Fibroblast of peridontal ligament (primary cell): ENCODE data around the gene PHLPP1.
"Not testable (repeated sequence)": the region's sequence is repeated elsewhere in the genome, so short reads cannot be mapped to it uniquely, and the experiment has no call there.

Source experiments
- DNase-seq: peaks from one replicate; pipeline ENCODE4 v3.0.0-alpha.2; 2010; ENCODE audit errors: extremely low read depth

PHLPP1 gene

DNA sequence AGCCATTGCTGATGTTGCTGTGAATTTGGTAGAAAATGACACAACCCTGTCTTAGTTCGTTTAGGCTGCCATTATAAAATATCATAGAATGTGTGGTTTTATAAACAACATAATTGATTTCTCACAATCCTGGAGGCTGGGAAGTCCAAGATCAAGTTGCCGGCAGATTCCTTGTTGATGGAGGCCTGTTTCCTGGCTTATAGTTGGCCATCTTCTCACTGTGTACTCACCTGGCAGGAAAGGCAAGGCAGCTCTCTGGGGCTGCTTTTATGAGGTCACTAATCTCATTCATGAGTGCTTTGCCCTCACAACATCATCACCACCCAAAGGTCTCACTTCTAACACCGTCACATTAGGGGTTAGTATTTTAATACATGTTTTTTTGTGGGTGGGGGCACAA lies 58.4 kb downstream of the PHLPP1 start:
- no peak for DNase-seq

DNA sequence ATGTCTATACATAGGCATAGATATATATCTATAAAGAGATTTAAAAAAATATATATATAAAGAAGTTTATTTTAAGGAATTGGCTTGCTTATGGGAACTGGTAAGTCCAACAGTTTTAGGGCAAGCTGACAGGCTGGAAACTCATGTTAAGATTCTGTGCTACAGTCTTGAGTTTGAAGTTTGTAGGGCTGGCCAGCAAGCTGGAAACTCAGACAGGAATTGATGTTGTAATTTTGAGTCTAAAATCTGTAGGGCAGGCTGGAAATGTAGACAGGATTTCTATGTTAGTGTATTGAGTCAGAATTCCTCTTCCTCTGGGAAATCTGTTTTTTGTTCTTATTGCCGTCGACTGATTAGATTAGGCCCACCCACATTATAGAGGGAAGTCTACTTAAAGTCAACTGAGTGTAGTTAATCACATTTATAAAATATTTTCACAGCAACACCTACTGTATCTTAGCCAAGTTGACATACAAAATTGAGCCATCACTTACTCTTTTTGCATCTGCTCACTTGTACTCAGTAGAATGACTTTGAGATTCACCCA lies 60.8 kb downstream of the PHLPP1 start:
- no peak for DNase-seq

DNA sequence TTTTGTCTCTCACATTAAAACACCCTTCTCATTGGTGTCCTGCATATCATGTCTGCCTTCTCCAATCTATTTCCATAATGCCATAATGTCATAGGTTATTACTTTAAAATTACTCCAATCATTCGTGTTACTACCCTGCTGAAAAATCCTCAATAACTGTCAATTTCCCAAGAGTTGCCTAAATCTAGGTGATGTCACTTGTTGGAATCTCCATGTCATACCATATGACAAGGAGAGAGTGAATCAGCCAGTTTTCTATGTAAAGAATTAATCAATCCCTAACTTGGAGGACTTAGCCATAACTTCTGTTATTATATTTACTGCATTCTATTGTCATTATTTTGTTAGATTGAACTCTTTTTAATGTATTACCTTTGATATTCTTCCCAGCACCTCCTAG lies 62.5 kb downstream of the PHLPP1 start:
- DNase-seq = no peak

DNA sequence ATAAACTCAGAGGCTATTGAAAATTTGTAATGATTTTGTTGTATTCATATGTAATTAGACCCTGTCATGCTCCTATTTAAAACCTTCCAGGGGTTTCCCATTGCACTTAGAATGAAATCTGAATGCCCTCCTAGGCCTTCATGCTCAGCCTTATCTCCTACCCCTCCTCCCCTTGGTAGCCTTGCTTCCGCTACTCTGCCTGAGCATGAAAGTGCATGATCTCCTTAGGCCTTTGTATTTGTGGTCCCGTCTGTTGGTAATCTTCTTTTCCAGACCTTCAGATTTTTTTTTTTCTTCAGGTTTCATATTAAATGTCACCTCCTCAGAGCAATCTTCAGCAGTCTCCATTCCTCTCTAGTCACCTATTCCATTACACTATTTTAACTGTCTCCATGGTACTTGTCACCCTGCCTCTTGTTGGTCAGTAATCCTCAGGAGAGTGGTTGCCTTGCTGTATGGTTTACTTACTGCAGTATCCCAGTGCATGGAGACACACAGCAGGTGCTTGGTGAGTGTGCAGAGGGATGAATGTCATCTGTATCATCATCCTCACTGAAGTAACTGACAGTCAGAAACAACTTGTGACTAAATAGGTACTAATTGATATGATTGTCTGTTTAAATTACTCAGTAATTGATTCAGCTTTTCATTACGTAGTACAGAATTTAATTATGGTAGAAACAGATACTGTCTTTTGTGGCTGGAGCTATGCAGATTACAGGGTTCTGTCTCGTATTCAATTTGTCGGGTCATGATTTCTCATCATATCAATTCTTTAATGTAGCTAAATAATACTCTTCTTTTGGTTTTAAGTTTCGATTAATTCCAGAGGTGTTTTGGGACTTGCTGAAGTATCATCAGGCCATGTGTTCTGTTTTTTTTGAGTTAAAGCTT lies 63.9 kb downstream of the PHLPP1 start:
- DNase-seq = no peak

DNA sequence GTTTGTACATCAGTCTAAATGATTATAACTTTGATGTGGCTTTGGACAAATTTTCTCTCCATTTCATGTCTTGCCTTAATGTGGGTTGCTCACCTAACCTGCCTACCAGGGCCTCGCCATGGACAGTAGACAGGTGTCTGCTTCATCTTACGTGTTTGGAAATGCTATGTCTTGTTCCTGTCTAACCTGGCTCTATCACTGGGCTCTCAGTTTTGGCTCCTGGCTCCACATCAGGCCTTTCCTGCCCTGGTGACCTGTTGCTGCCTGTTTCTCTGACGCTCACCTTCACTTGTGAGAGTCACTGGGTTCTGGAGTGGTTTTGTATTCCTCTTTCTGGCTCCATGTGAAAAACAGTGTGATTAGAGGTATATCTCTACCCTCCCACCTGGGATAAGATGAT lies 65.9 kb downstream of the PHLPP1 start:
- DNase-seq = no peak

DNA sequence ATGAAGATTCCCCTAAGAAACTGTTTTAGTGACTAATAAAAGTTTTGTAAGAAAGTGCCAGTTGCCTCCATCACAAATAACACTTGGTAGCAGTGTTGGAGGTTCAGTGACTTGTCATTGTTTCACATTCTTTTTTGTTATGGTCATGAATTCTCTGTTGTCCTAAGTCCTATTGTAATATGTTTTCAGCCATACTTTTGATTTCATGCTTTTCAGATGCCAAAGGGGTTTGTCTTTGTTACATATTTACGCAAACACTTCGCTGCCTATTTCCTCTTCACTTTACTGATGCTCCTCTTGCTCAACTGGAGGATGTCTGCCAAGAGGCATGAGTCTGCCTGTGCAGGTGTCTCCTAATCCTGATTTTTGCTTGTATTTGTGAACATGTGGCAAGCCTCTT lies 66.6 kb downstream of the PHLPP1 start:
- DNase-seq = peak; percentile 66

DNA sequence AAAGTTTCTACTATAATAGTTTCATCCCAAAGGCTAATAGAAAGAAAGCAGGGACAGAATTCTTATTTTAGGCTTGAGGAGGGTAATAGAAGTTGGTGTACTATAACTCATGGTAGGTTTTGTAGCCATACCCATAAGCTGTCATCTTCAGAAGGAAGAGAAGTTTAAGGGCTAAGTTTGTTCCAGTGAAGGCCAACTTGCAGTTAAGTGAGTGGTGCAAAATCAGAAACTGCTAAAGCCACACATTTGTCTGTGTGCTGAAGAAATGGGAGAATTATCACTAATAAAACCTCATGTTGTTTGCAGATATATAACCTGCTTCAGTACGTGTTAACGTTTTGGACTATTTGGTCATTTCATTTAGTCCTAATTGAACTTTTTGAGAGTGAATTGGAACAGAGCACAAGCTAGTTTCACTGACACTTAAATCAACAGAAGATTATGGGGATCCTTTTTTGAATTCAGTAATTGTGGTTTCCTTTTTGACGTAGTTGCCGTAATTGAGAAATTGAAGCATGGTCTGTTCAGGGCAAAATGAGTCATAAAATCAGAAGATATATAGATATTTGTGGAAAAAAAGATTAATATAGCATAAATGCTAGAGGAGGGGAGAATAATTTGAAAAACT lies 69.1 kb downstream of the PHLPP1 start:
- DNase-seq = peak; percentile 78

DNA sequence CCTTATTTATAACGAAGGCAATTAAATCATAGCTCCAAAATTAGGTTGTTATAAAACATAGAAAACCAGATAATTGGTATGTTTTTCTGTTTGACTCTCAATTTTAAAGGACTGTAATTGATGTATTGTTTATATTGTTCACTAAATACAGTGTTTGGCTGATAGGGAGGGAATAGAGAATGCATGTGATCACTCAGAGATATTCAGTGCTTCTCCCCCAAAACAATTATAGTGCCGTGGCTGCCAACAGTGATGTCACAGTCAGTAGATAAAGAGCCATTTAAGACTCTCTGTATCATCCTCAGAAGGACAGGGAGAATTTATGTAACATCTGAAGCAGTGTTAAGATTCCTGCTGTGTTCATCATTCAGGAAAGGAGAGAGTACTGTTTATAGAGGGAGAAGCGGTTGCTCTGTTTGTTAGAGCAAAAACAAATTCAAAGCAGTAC lies 69.6 kb downstream of the PHLPP1 start:
- peak; percentile 63 for DNase-seq

DNA sequence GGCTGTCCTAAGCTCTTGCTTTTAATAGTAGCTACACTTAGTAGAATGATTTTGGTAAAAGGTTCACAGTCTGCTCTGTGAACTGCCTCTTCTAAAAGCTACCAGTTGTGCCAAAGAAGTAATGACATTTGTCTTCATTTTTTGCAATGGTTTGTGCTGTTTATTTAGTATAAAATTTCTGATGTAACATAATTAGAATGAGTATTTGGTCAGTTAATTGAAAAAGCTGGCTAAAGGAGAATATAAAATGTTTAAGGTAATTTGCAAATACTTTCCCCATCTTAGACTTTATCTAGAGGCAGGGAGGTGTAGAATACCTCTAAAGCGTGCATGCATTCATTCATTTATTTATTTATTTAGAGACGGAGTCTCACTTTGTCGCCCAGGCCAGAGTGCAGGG lies 71.3 kb downstream of the PHLPP1 start:
- DNase-seq = no peak

DNA sequence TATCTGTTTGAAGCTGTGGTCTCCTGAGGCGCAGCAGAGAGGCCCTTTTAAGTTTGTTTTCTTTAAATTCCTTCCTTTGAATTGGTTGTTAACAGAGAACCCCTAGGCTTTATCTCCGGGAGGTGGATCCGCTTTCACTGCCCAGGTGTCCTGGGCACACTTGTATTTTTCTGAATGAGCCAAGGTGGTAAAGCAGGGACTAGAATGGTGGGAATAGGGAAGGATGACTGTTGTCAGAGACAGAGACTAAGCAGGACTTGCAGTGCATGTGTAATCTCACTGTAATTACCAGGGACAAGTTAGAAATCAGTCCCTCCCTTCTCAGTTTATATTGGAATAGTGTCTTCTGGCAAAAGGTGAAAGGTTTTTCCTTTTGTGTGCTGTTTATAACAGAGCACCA lies 72.8 kb downstream of the PHLPP1 start:
- no peak for DNase-seq

DNA sequence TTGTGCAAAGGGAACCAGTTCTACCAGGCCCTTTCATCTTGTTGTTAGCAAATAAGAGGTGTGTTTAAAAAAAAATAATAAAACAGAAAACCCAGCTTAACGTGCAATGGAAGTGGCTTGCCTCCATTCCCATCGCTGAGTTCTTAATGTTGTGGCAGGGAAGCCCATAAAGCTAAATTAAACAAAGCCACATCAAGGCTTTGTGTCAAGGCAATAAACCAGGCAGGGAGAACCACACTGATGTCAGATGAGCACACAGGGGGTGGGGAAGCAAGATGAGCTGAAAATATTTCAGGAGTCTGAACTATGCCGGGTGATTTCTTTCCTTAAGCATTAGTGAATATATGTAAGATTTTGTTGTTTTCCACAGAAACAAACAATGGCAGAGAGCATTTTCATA lies 73.5 kb downstream of the PHLPP1 start:
- DNase-seq = no peak

DNA sequence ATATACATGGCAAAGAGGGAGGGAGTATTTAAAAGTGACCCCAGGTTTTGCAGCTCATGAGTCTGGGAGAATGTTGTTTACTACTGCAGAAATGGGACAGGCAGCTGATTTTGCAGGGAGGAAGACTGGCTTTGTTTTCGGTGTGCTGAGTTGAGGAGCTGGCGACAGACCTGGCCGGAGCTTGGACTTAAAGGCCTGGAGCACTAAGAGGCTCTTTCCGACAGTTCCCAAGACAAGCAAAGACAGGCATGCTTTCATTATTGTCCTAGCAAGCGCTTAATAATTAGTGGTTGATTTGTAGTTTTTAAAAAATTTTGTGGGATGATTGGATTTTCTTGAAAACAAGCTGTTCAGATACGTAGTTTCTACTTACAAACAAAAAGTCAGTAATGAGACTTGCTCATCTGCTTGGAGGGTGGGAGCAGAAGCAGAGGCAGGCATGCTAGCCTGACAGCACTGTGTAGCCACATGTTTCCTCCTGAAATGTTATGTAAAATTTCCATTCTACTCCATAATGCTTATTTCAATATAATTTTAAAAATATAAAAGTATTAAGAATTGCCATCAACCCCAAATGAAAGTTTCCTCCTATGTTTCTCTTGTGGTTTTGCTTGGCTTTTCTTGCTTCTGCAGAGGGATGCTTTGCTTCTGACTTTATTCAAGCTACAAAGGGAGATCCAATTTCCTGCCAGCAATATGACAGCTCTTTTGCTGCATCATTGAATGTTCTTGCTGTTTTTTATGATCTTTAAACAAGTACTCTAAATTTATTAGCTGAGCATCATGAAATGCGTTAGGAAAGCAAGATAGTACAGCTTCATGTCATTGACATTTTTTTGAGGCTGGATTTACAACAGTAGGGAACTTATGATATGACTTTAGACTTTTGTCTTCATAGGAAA lies 75.8 kb downstream of the PHLPP1 start:
- peak; percentile 70 for DNase-seq

DNA sequence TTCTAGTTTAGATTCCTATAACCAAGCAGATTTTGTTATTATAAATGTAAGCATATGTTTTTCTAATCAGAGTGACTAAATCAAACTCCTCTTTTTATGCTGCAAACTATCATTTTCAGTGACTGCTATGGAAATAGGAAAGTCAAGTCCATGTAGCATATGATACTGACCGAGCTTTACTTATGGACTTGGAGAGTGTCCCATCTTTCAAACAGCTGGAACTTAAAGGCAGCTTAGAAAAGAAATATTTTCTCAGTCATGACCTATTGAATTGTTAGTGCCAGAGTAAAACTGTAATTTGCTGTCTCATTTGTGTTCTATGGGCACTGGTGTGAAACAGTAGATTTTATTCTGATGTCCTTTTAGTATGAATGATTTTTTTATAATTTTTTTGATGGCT lies 76.7 kb downstream of the PHLPP1 start:
- DNase-seq = no peak

DNA sequence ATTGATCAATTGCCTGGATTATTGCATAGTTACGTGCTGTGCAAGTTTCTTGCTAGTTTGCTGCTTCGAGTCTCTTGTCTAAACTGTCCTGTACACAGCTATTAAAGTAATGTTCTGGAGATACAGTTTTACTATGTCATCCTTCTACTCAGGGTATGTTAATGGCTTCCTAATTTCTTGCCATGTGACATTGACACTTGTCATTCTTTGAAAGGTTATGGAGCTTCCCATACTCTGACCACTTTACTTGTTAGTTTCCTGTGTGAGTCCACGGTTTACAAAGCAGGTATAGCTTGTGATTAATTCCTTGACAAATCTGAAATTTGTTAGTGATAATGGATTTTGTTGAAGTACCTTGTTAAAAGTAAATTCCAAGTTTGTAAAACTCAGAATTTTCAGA lies 80.5 kb downstream of the PHLPP1 start:
- no peak for DNase-seq

DNA sequence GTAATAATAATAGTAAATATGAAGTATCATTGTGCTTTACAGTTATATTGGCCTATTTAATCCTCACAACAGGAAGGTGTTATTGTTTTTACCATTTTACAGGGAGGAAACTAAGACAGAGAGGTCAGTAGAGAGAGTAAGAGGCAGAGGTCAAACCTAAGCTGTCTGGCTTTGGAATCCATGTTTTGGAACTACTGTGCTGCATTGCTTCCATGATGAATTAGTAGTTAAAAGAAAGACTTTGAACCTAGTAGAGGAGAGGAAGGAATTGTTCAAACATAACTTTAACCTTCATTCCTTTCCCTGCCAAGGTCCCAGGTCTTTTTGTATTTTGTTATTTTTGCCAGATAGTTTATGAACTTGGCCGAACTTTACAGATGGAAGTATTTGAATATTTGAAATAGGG lies 80.9 kb downstream of the PHLPP1 start:
- DNase-seq = no peak

DNA sequence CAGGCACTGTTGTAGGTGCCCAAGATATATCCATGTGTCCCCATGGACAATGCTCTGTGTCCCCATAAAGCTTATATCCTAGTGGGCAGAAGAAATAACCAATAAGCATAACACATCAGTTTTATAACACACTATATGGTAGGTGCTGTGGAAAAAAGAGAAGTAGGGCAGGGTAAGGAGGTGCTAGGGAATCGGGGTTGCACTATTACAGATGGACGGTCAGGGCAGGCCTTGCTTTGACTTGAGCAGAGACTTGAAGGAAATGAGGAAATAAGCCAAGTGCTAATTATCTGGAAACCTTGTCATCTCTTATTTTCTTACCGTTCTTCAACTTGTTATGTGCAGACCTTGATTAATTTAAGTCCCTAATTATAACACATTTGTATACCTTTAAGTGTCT lies 82.0 kb downstream of the PHLPP1 start:
- no peak for DNase-seq

DNA sequence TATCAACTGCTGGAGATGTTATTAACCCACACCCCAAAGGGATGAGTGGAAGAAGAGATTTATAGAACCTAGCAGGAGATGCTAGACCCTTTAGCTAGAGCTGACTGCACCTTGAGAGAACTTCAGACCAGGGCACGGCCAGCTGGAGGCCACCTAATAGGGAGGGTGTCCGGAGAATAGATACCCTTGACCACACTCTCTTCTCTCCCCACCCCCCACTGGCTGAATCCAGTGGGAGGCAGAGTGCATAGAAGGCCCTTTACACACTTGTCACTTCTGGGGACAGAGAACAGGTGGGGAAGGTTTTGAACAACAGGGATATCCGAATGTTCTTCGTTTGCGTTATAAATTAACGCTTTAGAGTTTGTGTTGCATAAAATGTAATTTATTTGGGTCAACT lies 84.6 kb downstream of the PHLPP1 start:
- DNase-seq = no peak

DNA sequence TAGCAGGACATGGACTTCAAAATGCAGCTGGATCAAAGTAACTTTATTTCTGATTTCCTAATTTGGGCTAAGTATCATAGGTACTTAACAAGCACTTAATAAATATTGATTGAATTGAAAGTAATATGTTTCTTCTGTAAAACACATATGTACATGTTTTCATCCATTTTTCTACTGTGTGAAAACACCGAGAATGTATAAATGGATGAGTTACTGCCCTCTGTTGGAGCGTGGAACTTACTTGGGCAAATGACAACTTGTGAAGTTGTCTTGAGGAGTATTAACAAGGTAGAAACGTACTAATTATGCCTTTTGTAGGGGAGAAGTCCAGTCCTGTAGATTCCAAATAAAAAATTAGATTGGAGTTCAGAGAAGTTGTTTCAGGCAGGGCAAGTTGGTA lies 87.2 kb downstream of the PHLPP1 start:
- peak; percentile 49 for DNase-seq

DNA sequence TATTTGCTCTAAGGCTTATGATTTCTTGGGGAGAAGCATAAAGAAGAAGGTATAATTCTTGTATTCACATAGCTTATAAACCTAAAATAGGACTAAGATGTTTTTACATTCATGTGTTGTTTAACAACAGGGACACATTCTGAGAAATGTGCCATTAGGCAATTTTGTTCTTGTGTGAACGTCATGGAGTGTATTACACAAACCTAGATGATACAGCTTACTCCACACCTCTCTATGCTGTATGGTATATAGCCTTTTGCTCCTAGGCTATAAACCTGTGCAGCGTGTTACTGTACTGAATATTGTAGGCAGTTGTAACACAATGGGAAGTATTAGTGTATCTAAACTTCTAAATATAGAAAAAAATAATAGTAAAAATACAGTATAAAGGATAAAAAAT lies 92.1 kb downstream of the PHLPP1 start:
- no peak for DNase-seq

DNA sequence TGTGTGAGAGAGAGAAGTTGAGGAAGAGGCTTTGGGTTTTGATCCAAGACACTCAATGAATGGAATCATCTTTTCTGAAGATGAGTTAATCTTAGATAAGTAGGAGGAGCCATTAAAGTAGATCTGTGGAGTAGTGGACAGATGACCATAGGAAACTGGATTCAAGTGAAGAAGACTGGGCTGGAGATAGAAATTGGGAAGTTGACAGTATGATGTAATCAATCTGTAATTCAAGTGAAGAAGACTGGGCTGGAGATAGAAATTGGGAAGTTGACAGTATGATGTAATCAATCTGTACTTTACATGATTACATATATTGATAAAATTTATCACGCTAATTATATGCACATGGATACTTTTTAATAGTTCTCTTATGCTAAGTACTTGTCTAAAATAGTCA lies 92.8 kb downstream of the PHLPP1 start:
- DNase-seq = no peak

DNA sequence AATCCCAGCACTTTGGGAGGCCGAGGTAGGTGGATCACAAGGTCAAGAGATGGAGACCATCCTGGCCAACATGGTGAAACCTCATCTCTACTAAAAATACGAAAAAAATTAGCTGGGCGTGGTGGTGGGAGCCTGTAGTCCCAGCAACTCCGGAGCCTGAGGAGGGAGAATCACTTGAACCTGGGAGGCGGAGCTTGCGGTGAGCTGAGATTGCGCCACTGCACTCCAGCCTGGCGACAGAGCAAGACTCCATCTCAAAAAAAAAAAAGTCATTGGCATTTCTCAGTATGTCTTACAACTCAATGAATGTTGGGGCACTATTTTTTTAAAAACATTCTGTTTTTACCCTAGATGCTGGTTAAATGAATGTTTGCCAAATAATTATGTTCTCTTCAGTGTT lies 94.1 kb downstream of the PHLPP1 start:
- DNase-seq = not testable (repeated sequence)

DNA sequence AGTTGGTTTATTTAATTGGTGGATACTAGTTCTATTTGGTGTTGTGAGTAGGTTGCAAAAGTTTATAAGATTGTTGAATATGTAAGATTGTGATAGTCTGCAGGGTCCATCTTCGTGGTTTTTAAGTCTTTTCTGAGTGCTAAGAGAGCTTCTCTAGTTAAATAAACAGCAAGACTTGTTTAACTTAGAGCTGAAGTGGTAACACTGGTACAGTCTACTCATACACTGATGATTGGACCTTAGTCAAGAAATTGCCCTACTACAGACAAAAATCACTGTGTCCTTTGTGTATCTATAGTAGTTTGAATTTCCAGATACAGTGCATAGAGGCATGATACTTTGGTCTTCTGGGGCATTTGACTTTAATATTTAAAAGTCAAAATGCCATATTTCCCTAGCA lies 94.6 kb downstream of the PHLPP1 start:
- no peak for DNase-seq
